ENCODE data around the gene FLII. TPM values are rescaled to one million over a fixed set of nuclear protein-coding genes. Genes with fewer than 3 reads are reported as not detected.
A peak's percentile ranks its signal among the peaks of the same experiment; 100 is the strongest.

The FLII gene
- total and polyA plus RNA-seq, 2 of the 13 experiments (the other 11 are each of a cell fraction or from before 2014, with no cell fraction given) = 130 to 303 TPM

DNA sequence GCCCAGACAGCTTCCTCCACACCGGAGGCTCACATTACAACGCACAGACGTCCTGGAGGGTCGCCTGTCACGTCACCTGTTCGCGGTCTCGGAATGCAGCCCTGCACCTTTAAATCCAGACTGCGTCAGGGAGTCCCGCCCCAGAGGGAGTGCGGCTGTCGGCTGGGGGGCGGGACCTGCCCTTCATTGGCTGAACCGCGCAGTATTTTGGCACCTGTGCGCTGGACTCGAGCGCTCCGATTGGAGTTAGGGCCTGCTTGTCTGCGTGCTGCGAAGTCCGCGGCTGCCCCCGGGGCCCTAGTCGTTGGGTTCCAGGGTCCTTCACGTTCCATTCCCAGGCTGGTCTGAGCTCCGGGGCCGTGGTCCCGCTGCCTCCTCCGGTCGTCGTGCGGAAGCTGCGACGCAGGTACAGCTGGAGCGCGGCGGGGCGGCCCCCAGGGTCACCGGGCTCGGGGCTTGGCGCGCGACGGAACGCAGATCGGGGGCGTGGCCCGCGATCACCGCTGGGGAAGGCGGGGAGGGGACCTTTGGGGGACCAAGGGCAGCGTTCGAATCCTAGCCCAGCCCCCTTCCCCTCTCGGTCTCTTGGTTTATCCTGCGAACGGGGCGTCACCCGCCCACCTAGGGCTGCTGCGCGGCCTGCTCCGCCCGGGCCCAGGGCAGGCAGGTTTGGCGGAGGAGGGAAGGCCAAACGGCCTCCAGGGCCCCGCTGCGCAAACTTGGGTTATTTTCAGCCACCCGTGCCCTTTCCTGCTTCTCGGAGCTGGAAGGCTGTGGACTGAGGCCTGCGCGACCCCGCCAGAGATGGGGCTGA lies 2.0 kb upstream of the FLII start, which contains the start of gene MIEF2 (continued):
- TF ChIP-seq, protein P1, sequence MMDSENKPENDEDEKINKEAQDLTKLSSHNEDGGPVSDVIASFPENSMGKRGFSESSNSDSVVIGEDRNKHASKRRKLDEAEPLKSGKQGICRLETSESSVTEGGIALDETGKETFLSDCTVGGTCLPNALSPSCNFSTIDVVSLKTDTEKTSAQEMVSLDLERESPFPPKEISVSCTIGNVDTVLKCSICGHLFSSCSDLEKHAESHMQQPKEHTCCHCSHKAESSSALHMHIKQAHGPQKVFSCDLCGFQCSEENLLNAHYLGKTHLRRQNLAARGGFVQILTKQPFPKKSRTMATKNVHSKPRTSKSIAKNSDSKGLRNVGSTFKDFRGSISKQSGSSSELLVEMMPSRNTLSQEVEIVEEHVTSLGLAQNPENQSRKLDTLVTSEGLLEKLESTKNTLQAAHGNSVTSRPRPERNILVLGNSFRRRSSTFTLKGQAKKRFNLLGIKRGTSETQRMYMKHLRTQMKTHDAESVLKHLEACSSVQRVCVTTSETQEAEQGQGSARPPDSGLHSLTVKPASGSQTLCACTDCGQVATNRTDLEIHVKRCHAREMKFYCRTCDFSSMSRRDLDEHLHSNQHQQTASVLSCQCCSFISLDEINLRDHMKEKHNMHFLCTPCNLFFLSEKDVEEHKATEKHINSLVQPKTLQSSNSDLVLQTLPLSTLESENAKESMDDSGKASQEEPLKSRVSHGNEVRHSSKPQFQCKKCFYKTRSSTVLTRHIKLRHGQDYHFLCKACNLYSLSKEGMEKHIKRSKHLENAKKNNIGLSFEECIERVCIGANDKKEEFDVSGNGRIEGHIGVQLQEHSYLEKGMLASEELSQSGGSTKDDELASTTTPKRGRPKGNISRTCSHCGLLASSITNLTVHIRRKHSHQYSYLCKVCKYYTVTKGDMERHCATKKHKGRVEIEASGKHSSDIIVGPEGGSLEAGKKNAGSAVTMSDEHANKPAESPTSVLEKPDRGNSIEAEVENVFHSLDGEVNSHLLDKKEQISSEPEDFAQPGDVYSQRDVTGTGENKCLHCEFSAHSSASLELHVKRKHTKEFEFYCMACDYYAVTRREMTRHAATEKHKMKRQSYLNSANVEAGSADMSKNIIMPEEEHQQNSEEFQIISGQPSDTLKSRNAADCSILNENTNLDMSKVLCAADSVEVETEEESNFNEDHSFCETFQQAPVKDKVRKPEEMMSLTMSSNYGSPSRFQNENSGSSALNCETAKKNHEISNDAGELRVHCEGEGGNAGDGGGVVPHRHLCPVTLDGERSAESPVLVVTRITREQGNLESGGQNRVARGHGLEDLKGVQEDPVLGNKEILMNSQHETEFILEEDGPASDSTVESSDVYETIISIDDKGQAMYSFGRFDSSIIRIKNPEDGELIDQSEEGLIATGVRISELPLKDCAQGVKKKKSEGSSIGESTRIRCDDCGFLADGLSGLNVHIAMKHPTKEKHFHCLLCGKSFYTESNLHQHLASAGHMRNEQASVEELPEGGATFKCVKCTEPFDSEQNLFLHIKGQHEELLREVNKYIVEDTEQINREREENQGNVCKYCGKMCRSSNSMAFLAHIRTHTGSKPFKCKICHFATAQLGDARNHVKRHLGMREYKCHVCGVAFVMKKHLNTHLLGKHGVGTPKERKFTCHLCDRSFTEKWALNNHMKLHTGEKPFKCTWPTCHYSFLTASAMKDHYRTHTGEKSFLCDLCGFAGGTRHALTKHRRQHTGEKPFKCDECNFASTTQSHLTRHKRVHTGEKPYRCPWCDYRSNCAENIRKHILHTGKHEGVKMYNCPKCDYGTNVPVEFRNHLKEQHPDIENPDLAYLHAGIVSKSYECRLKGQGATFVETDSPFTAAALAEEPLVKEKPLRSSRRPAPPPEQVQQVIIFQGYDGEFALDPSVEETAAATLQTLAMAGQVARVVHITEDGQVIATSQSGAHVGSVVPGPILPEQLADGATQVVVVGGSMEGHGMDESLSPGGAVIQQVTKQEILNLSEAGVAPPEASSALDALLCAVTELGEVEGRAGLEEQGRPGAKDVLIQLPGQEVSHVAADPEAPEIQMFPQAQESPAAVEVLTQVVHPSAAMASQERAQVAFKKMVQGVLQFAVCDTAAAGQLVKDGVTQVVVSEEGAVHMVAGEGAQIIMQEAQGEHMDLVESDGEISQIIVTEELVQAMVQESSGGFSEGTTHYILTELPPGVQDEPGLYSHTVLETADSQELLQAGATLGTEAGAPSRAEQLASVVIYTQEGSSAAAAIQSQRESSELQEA (CRISPR knock-in tag; IDR thresholded peaks at IDR 0.05; ENCODE audit: not compliant biosample characterization) = peak; percentile 90
- TF ChIP-seq, protein P2, sequence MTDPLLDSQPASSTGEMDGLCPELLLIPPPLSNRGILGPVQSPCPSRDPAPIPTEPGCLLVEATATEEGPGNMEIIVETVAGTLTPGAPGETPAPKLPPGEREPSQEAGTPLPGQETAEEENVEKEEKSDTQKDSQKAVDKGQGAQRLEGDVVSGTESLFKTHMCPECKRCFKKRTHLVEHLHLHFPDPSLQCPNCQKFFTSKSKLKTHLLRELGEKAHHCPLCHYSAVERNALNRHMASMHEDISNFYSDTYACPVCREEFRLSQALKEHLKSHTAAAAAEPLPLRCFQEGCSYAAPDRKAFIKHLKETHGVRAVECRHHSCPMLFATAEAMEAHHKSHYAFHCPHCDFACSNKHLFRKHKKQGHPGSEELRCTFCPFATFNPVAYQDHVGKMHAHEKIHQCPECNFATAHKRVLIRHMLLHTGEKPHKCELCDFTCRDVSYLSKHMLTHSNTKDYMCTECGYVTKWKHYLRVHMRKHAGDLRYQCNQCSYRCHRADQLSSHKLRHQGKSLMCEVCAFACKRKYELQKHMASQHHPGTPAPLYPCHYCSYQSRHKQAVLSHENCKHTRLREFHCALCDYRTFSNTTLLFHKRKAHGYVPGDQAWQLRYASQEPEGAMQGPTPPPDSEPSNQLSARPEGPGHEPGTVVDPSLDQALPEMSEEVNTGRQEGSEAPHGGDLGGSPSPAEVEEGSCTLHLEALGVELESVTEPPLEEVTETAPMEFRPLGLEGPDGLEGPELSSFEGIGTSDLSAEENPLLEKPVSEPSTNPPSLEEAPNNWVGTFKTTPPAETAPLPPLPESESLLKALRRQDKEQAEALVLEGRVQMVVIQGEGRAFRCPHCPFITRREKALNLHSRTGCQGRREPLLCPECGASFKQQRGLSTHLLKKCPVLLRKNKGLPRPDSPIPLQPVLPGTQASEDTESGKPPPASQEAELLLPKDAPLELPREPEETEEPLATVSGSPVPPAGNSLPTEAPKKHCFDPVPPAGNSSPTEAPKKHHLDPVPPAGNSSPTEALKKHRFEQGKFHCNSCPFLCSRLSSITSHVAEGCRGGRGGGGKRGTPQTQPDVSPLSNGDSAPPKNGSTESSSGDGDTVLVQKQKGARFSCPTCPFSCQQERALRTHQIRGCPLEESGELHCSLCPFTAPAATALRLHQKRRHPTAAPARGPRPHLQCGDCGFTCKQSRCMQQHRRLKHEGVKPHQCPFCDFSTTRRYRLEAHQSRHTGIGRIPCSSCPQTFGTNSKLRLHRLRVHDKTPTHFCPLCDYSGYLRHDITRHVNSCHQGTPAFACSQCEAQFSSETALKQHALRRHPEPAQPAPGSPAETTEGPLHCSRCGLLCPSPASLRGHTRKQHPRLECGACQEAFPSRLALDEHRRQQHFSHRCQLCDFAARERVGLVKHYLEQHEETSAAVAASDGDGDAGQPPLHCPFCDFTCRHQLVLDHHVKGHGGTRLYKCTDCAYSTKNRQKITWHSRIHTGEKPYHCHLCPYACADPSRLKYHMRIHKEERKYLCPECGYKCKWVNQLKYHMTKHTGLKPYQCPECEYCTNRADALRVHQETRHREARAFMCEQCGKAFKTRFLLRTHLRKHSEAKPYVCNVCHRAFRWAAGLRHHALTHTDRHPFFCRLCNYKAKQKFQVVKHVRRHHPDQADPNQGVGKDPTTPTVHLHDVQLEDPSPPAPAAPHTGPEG (CRISPR knock-in tag; IDR thresholded peaks at IDR 0.05) = 0 out of 2 replicates have a peak, but pooled peaks have one; percentile 32
- no peak for TF ChIP-seq MED13 (CRISPR knock-in tag; IDR thresholded peaks at IDR 0.05)
- peak; percentile 87 for TF ChIP-seq SAP130 (CRISPR knock-in tag; IDR thresholded peaks at IDR 0.05; ENCODE audit: low read depth)
- no peak for TF ChIP-seq MEF2D (CRISPR knock-in tag; IDR thresholded peaks at IDR 0.05)
- TF ChIP-seq BRCA1 (CRISPR knock-in tag; IDR thresholded peaks at IDR 0.05) = no peak
- TF ChIP-seq KLF9 (CRISPR knock-in tag; IDR thresholded peaks at IDR 0.05; ENCODE audit: low read depth) = peak; percentile 69

Measured in HepG2 (cell line).